NCI-H748 treated with DMSO at 0.1 percent for 48 hours (cell line): ENCODE measurements around the gene SLC25A38.

Experiments used
- DNase-seq: peaks from one replicate; lab custom pipeline; 2025; lab: John Stamatoyannopoulos, UW

Gene SLC25A38

GRCh38 chr3:39376959-39377634 is 6.1 kb upstream of the SLC25A38 start:
- no peak for DNase-seq

DNA sequence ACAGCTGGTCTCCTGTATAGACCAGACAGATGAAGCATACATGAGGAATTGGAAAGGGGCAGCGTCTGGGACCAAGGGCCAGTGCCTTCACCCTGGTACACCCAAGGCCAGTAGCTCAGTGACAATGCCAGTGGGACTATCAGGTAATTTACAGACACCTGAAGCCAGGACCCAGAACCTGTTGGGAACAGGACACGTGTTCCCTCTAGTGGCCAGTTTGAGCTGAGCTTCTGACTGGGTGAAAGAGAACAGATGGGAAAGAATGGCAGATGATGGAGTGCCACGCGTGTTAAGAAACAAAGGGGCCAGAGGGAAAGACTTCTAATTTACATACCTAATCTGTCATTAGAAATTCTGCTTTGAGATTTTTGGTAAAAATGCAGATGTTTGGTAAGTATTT is 5.1 kb upstream of the SLC25A38 start:
- DNase-seq: no peak

DNA sequence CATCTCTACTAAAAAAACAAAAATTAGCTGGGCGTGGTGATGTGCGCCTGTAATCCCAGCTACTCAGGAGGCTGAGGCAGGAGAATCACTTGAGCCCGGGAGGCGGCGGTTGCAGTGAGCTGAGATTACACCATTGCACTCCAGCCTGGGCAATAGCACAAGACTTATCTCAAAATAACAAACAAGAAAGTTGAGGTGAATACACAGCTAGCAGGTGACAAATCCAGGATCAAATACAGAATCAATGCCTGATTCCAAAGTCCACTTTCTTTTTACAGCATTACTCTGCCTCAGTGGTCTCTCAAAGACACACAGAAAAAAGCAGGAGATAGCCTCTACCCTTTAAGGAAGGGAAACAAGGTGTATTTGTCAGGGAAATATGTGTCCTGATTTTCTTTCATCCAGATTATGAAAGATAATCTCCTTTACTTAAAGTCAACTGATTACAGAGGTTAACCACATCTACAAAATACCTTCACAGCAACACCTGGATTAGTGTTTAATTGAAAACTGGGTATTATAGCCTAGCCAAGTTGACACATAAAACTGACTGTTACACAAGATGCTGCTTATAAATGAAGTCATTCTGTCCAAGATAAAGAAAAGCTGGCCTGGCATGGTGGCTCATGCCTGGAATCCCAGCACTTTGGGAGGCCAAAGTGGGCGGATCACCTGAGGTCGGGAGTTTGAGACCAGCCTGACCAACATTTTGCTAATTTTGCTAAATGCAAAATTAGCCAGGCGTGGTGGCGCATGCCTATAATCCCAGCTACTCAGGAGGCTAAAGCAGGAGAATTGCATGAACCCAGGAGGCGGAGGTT is 4.0 kb upstream of the SLC25A38 start:
- DNase-seq: no peak

DNA sequence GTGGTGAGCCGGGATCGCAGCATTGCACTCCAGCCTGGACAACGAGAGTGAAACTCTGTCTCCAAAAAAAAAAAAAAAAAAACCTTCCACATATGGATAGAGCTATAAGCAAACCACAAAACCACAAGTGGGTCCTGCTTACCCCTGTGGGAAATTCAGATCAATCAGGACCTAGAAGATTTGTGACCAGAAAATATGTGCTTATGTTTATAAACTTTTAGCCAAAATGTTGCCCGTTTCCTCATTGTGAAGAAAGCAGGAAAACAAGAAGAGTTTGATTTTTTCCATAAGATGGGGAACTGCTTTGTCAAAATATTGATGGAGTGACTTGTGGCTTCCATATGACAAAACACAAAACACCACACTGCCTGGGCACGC is 3.4 kb upstream of the SLC25A38 start:
- DNase-seq: no peak

DNA sequence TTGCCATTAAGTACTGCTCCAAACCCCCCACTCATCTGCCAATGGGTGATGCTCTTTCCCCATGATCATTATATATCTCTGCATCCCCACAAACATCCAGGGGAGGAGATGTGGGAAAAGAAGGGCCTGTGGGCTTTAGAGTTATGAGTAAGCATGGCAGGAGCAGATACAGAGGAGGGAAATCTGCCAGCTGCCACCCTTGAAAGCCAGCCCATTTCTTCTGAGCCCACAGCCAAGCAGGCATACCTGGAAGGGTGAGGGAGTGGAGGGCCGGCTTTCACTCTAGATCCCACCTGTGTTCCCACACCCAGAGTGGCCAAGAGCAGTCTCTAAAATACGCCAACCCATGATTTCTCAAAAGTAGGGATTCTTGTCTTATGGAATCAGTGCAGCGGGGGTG is 1.7 kb upstream of the SLC25A38 start:
- no peak for DNase-seq

DNA sequence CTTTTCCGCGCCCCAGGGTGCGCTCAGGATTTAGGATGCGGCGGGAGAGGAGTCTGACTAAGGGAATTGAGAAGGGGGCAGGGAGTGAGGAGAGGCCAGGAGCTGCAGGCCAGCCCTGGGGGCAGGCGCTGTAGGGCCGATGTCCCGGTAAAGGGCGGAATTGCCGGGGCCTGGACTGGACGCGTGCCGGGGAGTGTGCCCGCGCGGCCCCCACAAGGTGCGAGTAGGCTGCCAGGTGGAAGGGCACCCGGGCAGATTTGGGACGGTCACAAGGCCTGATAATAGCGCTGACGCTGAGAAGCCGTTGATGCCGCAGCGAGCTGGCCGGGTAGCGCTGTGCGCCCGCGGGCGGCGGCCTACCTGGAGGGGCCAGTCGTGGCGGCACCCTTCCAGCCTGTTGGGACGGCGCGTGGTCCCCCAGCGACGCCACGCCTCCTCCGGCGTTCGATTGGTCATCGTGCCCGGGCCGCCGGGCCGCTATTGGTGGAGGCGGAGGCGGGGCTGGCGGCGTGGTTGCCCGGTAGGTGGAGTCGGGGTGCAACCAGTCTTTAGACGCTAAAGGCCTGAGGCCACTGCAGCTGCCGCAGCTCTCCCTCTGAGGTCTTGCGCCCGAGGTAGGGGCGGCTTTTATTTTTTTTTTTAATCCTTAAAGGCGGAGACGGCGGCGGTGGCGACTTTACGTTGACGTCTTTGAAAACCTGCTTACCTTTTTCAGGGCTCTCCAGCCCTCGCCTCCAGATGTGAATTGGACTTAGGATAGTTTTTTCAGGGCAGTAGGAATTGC is 903 bp downstream of the SLC25A38 start:
- DNase-seq: no peak

GRCh38 chr3:39384665-39385000 is 1.5 kb downstream of the SLC25A38 start:
- DNase-seq: no peak

DNA sequence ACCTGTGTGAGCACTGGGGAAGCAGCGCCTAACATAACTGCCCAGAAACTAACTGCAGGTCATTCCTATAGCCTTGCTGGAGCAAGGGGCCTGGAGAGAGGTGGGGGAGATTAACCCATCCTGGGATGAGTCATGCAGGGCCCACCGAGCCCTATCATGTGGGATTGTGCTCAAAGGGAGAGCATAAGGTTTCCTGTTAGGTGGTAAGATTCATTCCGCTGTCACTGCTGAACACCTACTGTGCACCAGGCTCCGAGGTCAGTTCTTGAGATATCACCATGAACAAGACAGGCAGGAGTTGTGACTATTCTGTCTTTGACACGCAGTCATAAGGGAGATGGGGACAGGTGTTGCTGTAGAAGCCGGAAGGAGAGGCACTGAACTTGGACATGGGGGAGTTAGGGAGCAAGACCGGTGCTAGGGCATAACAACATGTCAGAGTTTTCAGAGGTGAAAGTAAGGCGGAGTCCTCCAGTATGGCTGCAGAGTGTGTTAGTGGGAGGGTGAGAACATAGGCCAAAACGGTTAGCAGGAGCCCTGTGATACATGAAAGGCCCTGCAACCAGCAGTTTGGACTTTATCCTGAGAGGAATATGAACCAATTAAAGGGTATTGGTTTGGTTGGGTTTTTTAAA is 2.4 kb downstream of the SLC25A38 start:
- no peak for DNase-seq

GRCh38 chr3:39386318-39386717 is 3.1 kb downstream of the SLC25A38 start:
- DNase-seq: no peak

- no peak for DNase-seq
Measured at GRCh38 chr3:39387411-39387975, 4.3 kb downstream of the SLC25A38 start.

DNA sequence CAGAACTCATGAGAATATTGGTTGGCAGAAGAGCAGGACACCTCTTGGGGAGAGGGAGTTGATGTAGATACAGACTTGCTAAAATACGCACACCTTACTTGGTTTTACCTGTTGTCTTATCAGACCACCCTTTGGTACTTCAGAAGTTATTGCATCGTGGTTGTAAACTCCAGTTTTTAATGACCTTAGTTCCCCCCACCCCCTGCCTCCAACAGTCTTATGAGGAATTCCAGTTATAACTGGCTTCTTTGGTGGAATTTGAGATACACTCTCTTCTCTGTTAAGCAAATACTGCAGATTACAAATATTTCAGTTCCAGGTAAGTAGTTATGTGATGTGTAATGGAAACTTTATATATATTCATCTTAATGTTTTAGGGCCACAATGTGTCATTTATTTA is 5.0 kb downstream of the SLC25A38 start:
- no peak for DNase-seq

GRCh38 chr3:39388741-39389248 is 5.6 kb downstream of the SLC25A38 start:
- no peak for DNase-seq

- no peak for DNase-seq
Measured at GRCh38 chr3:39390181-39390580, 7.0 kb downstream of the SLC25A38 start.

- DNase-seq: no peak
Measured at GRCh38 chr3:39396690-39397089, 13.5 kb downstream of the SLC25A38 start.

DNA sequence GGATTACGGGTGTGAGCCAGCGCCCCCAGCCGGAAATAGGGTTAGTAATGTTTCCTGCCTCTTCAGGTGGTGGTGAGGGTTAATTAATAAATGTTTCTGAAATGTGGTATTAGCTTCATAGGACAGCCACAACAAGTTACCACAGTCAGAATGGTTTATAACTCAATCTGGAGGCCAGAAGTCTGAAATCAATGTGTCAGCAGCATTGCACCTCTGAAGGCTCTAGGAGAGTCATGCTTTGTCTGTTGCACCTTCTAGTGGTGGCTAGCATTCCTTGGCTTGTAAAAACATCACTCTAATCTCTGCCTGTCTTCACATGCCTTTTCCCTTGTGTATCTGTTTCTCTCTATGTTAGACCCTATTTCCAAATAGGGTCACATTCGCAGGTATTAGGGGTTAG is 15.5 kb downstream of the SLC25A38 start:
- no peak for DNase-seq

- DNase-seq: no peak
Measured at GRCh38 chr3:39401983-39402382, 18.8 kb downstream of the SLC25A38 start.

DNA sequence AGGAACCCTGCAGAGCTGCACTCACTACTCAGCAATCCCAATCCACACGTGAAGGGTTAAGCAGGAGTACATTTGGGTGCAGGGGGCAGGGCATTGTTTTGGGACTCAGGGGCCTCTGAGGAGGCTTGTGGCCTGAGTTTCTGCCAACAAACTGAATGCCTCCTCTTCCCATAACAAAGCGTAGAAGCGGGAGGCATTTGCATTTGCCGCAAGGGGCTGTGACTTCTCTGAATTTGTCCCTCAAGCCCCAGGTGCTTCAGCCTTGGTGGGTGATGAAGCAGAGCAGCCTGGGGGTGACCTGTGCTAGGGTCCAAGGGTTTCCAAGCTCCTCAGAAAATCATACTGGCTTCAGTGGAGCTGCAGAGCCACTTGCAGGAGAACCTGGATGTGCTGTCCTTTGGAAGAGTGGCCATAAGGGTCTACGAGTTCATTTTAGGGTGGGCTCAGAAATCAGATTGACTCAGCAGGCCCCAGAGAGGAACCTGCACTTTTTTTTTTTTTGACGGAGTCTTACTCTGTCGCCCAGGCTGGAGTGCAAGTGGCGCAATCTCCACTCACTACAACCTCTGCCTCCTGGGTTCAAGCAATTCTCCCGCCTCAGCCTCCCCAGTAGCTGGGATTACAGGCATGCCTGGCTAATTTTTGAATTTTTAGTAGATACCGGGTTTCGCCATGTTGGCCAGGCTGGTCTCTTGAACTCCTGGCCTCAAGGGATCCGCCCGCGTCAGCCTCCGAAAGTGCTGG is 21.9 kb downstream of the SLC25A38 start:
- DNase-seq: no peak

DNA sequence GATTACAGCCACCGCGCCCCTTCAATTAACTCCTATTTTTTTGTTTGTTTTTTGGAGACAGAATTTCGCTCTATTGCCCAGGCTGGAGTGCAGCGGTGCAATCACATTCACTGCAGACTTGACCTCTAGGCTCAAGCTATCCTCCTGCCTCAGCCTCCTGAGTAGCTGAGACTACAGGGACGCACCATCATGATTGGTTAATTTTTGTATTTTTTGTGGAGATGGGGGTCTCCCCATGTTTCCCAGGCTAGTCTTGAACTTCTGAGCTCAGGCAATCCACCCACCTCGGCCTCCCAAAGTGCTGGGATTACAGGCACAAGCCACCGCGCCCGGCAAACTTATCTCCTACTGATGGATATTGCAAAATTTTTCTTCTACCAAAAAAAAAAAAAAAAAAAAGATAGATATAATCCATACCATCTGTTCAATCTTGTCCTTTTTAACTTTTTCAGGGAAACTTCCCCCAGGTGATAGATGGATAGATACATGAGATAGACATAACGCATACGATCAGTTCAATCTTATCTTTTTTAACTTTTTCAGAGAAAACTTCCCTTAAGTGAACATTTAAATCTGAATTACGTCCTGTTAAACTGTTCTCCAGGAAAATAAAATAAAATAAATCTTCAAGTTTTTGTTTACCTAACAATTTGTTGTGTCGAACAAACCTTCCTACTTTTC is 22.7 kb downstream of the SLC25A38 start:
- no peak for DNase-seq

DNA sequence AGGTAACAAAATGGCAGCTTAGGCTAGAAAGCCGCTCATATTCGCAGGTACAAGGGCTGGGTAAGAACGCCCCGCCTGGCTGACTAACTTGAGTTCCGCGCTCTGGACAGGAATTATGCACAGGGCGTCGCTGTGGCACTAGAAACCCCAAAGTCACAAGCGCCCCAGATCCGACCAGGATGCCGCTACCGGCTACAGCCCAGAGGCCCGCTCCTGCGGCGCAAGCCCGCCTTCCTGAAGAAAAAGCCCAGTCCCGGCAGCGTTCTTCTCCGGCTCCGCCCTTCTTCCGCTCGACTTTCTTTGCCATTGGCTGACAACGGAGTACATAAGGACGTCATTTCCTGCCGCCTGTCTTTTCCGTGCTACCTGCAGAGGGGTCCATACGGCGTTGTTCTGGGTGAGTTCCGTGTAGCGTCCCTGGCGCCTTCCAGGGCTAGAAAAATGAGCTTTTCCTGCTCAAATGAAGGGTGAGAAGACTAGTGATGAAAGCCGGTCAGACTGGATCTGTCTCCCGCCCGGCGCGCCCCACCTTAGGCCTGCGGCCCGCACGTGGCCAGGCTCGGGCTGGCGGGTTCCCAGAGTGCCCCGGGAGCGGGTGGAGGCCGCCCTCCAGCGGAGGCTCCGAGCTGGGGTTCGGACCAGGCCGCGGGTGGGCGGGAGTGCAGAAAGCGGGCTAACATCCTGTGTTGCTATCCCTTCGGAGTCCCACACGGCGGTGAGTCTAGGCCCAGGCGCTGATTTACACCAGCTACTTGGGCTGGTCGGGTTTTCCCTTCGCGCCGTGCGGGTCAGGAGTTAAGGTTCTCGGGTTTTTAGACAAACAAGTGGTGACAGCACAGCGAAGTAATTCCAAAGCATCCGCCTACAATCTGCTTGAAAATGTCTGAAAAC is 23.4 kb downstream of the SLC25A38 start, which contains the start of gene RPSA:
RPSA (plus strand) TSS at position 353 of the 891 bp plus-strand sequence. CDS start 934 bp downstream, outside the sequence.
- DNase-seq: peak; percentile 90

DNA sequence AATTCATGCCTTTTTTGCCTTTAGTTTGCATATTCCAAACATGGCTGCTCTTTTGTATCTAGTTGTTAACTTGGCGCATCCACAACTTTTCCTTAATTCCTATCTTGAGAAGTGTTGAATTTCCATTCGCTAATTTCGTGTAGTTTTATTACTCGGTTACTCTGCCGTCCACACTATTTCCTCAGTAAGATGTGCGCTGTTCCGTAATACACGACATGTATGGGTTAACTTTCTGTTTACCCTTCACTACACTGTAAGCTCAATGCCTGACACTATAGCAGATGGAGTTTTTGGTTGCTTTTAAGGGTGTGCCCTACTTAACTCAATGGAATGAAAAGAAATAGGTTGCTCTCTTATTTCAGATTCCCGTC is 24.1 kb downstream of the SLC25A38 start:
- no peak for DNase-seq
